HG02852 (cell line): ENCODE results near the gene CFL1.
"Not testable (repeated sequence)": the region's sequence is repeated elsewhere in the genome, so short reads cannot be mapped to it uniquely, and the experiment has no call there.

Experiments used
- ATAC-seq: cut with Tn5 transposase; IDR thresholded peaks from one replicate; pipeline ENCODE4 v1.9.1; 2021; ENCODE audit warnings: mild to moderate bottlenecking, moderate library complexity; ENCODE audit not compliant: unreplicated experiment

CFL1 gene

DNA sequence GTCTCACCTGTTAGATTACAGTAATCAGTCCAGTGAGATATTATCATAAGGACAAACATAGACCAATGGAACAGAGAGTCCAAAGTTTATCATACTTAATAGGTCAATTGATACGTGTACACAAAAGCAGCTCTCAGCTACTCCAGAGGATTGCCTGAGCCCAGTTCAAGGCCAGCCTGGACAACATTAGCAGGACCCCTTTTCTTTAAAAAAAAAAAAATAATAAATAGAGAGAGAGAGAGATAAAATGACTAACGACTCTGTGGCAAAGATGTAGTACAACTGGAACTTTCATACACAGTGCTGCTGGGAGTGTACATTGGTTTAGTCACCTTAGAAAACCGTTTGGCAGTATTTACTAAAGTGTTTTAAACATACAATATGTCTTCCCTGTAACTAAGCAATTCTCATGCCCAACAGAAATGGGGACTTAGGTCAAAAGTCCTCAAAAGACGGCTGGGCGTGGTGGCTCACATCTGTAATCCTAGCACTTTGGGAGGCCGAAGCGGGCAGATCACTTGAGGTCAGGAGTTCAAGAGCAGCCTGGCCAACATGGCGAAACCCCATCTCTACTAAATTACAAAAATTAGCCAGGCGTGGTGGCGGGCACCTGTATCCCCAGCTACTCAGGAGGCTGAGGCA is 13.6 kb downstream of the CFL1 start:
- no peak for ATAC-seq

DNA sequence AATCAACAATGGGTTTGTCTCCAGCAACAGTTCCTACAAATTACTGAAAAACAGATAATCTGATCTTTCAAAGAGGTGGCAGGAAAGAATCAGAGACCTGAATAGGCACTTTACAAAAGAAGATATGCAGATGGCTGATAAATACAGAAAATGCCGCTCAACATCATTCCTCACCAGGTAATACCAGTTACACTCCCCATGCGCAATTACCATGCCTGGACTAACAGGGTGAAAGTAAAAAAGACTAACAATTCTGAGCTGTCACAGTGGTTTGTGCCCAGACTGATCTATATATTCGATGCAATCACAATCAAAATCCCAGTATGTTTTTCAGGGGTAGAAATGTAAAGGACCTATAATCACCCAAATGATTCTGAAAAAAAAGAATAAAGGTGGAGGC is 14.2 kb downstream of the CFL1 start:
- ATAC-seq, result no peak

DNA sequence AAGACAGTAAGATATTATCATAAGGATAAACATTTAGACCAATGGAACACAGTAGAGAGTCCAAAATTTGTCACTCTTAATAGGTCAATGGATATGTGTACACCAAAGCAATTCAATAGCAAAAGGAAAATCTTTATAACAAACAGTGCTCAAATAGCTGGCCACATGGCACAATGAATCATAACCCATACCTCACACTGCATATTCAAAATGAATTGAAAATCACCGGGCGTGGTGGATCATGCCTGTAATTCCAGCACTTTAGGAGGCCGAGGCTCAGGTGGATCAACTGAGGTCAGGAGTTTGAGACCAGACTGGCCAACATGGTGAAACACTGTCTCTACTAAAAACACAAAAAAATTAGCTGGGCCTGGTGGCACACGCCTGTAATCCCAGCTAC is 15.8 kb downstream of the CFL1 start:
- no peak for ATAC-seq

DNA sequence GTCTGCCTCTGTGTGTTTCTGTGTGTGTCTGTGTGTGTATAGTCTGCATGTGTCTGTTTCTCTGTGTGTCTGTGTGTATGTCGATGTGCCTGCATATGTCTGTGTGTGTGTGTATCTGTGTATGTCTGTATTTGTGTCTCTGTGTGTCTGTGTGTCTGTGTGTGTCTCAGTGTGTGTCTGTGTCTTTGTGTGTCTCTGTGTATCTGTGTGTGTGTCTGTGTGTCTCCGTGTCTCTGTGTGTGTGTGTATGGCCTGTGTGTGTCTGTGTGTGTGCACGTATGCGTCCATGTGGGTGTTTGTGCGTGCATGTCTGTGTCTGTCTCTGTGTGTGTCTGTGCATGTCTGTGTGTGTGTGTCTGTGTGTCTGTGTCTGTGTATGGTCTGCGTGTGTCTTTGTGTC is 23.8 kb downstream of the CFL1 start:
- ATAC-seq, result no peak

- ATAC-seq, result peak; percentile 96
Observed at GRCh38 chr11:65833297-65834030, 24.5 kb downstream of the CFL1 start, which contains the start of gene SNX32. SNX32 (plus strand) TSS chr11:65833963; CDS start chr11:65834066, 103 bp downstream.

- not testable (repeated sequence) for ATAC-seq
Observed at GRCh38 chr11:65832231-65832630, 25.7 kb downstream of the CFL1 start.

GRCh38 chr11:65829459-65829858 is 28.5 kb downstream of the CFL1 start:
- ATAC-seq, result no peak

GRCh38 chr11:65826984-65827735 is 30.8 kb downstream of the CFL1 start:
- no peak for ATAC-seq

- ATAC-seq, result no peak
Observed at GRCh38 chr11:65822776-65823528, 35.0 kb downstream of the CFL1 start.

GRCh38 chr11:65821107-65821506 is 36.9 kb downstream of the CFL1 start:
- no peak for ATAC-seq

DNA sequence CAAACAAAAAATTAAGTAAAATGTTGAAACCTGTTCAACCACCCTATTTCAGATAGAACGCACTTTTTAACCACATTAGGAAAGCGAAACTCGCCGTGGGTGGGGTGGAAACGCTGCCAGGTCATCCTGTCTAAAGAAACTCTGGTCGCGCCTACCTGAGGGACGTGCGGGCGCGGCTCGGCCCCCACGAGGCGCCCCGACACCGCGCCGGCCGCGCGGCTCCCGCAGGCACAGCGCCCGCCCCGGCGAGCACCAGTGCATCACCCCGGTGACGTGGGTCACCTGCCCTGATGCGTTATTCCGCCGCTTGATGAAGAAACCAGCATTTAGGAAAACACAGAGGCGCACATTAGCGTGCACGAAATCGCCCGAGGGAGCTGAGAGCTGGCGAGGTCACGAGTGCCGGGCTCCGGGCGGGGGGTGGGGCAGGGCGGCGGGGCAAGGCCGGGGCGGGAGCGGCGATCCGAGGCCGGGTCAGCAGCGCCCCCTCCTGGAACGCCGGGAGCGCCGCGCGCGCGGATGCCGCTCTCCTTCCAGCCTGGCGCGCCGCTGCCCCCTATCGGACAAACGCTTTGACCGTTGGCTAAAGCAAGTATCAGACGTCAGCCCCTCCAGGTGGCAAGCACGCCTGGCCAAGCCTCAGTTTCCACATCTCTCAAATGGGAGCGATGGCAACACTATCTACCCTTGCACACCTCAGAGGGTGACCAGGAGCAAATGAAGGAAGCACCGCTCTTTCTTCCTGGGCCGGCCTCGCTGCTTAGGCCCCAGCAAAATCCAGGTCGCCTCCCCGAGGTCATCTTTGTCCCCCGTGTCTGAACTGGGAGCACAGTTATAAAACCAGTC is 39.9 kb downstream of the CFL1 start:
- peak; percentile 75 for ATAC-seq

GRCh38 chr11:65817312-65817834 is 40.6 kb downstream of the CFL1 start:
- ATAC-seq, result no peak

DNA sequence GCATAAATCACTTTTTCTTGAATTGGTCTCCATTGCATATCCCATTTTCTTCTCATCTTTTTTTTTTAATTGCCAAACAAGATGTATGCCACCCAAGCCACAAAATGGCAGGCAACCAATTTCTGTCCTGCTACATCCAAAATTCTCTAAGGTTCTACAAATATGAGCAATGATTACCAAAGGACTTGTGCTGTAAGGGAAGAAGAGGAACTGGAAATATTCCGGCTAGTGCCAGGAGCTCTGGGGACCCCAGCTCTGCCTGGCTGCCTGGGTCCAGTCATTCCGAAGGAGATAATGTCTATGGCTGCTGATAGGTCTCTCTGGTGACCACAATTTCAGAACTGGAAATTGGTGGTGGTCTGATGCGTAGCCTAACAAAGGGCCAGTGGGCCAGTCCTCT is 41.3 kb downstream of the CFL1 start:
- ATAC-seq, result no peak

- no peak for ATAC-seq
Observed at GRCh38 chr11:65814986-65815565, 42.9 kb downstream of the CFL1 start.

DNA sequence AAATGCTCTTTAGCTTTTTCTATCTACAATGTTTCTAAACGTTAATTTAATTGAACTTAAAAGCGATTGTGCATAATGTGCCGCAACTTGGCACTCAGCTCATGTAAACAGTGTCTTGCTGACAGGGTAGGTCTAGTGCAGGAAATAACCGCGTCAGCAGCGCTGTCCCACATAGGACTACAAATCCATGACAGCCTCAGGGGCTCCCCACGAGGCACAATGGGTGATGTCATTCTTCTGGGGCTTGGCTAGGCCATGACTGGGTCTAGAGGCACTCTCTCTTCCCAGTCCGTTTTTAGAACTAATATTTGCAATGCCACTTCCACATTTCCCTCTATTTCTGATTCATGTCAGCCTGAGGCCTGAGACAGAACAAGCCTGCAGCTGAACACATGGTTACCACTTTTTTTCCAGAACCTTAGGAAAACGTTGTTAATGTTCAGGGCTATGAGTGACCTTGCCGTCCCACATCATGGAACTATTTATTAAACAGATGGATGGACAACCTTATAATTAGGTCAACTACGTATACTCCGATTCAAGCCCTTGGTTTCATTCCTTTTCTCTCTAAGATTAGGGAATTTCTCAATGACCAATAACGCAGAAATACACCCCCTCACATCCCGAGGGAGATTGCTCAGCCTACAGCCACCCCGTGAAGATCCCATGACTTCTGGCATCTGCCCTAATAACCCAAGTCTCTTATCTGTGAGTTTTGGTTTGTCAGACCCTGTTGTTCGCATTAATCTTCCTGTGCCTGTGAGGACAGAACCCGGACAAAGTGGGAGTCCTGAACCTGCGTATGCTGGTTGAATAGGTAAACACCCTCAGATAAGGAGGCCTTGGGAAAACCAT is 43.6 kb downstream of the CFL1 start:
- no peak for ATAC-seq

DNA sequence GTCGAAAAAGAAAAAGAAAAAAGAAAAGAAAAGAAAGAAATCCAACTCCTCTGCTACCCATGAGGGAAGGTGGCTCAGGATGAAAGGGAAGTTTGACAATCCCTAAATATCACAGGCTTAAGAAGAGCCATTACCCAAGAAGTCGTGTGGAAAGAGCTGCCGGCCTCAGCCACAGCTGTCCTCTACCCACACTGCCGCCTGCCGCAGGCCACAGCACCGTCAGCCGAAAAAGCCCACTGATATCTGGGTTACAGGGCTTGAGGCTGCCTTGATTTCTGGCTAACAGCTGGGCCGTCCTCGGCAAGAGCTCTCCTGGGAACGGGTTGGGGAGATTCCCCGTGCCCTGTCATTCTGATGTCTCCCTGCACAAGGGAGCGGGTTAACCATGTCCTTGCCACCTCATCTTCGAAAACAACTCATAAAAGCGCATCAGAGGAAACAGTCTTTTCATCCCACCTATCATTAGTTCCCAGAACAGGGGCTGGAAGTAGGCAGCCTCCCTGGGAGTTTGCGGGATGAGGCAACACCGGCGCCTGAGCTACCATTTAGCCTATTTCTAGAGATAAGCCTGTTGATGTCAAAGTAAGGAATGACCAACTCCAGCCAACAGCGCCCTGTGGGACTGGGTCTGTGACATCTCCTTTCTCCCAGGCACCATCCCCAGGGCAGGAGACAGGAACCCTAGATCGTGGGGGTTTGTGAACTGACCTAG is 46.1 kb downstream of the CFL1 start:
- no peak for ATAC-seq

DNA sequence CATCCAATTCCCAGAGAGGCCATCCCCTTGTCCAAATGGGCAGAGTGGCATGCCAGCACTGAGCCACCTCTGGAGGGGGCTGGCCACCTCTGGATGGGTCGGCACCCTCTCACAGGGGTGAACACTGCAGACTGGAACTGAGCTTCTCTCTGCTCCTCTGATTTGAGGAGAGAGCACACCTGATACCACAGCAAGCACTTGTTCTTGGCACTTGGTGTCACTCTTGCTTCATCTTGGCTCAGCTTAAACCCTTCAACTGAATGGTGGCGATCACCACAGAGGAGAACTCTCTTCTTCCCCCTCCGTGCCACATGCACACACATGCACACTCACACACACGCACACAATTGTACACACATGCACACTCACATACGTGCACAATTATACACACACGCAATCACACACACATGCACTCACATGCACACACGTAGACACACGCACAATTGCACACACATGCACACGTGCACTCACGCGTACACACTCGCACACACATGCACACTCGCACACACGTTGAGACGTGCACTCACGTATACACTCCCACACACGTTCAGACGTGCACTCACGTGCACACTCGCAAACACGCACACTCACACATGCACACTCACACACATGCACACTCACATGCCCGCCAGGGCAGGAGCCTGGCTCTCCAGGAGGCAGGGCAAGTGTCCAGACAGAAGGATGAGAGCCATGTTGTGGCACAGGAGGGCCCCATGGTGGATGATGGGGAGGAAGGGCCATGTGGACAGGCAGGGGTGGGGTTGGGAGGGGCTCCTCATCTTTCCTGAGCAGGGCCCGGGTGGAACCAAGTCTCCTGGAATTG is 47.7 kb downstream of the CFL1 start:
- no peak for ATAC-seq
